ENCODE results near the gene NRIP1.

DNA sequence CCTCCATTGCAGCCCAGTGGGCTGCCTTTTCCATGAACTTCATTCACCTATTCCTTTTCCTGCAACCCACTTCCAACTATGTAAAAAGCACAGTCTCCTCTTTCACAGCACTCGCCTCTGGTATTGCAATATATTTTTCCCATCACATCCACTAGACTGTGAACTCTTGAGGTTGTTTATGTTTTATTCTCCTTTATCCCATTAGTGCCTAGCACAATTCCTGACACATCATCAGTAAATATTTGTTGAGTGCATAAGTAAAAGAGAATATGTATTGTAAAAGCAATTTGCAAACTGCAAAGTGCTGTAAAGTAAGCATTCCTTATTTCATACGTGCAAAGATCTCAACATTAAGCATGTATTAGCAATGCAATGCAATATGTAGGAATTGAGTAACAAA is 27.9 kb upstream of the NRIP1 start:
- TF ChIP-seq MAX (IDR thresholded peaks at IDR 0.05): no peak
- TF ChIP-seq, protein P1, sequence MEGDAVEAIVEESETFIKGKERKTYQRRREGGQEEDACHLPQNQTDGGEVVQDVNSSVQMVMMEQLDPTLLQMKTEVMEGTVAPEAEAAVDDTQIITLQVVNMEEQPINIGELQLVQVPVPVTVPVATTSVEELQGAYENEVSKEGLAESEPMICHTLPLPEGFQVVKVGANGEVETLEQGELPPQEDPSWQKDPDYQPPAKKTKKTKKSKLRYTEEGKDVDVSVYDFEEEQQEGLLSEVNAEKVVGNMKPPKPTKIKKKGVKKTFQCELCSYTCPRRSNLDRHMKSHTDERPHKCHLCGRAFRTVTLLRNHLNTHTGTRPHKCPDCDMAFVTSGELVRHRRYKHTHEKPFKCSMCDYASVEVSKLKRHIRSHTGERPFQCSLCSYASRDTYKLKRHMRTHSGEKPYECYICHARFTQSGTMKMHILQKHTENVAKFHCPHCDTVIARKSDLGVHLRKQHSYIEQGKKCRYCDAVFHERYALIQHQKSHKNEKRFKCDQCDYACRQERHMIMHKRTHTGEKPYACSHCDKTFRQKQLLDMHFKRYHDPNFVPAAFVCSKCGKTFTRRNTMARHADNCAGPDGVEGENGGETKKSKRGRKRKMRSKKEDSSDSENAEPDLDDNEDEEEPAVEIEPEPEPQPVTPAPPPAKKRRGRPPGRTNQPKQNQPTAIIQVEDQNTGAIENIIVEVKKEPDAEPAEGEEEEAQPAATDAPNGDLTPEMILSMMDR (IDR thresholded peaks at IDR 0.05 in 2 of 3, conservative IDR thresholded peaks at IDR 0.05 in 1 of 3; ENCODE audit: borderline replicate concordance in 1 of 3, insufficient read depth in 1 of 3, low read depth in 2 of 3, low read length in 2 of 3): no peak
- no peak for TF ChIP-seq POLR2A (IDR thresholded peaks at IDR 0.05; ENCODE audit: borderline replicate concordance, extremely low read depth, insufficient read depth, insufficient read length)
- TF ChIP-seq ELF1 (IDR thresholded peaks at IDR 0.05; ENCODE audit: borderline replicate concordance, low read depth): no peak
- TF ChIP-seq ATF3 (IDR thresholded peaks at IDR 0.05): no peak
- no peak for TF ChIP-seq POLR2AphosphoS5 (IDR thresholded peaks at IDR 0.05; ENCODE audit: low read depth, low read length)
- no peak for TF ChIP-seq YY1 (IDR thresholded peaks at IDR 0.05; ENCODE audit: extremely low read depth, insufficient replicate concordance, low read depth, low read length)
- TF ChIP-seq EZH2 (IDR thresholded peaks at IDR 0.05): no peak
- no peak for TF ChIP-seq RAD21 (IDR thresholded peaks at IDR 0.05; ENCODE audit: low read depth)

Data from HCT116 (cell line).